HG03060 (cell line): ENCODE measurements around the gene ADORA1.

Experiments used
- ATAC-seq: cut with Tn5 transposase; IDR thresholded peaks from one replicate; pipeline ENCODE4 v1.9.1; 2021; ENCODE audit warnings: low read depth, moderate number of reproducible peaks; ENCODE audit not compliant: unreplicated experiment

The ADORA1 gene

GRCh38 chr1:203138066-203138465 is 10.5 kb downstream of the ADORA1 start:
- ATAC-seq: no peak

GRCh38 chr1:203139976-203140475 is 12.5 kb downstream of the ADORA1 start:
- no peak for ATAC-seq

DNA sequence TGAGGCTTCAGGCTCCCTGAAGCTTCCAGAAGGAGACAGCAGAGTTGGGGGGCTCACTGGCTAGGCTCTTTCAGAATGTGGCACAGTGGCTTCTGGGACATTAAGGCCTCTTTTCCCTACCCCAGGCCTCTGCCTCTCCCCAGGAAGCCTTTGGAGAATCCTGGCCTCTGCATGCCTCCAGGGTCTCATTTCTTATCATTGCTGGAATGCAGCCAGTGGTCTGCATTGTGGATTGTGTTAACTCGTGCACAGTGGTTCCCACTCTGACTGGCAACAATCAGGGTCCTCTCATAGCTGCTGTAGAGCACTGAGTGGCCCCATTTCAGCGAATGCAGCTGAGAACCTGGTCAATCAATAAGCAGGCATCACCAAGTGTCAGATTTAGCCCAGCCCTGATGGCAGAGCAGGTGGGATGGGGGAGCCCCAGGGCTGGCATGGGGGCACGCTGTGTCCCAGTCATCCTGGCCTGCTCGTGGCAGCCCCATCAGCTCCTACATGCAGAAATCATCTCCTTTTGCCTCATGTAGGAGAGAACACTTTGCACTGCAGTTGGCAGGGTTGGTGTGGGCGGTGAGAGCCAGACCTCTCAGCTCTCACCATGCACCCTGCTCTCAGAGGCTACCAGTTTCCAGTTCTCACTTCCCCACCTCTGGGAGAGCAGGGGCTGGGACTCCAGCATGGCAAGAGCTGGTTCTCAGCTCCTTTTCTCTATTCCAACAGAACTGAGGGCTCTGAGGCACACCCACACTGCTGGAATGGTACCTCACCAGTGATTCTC is 13.4 kb downstream of the ADORA1 start:
- ATAC-seq: no peak

DNA sequence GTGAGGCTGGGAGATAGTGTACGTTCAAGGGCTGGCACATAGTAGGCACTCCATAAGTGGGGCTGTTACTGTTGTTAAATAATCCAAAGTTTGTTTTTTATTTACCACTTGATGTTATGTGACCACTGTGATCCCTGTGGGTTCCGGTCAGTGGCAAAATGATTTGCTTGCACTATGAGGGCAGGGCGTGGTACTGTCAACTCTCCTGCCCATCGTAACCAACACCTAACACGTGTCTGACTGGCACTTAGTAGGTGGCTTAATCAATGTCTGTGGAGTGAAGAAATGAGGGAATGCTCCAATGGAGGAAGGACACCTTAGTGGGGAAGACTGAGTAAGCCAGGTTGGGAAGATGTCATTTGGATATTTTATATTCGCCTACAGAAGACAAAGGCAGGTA is 14.6 kb downstream of the ADORA1 start:
- no peak for ATAC-seq

DNA sequence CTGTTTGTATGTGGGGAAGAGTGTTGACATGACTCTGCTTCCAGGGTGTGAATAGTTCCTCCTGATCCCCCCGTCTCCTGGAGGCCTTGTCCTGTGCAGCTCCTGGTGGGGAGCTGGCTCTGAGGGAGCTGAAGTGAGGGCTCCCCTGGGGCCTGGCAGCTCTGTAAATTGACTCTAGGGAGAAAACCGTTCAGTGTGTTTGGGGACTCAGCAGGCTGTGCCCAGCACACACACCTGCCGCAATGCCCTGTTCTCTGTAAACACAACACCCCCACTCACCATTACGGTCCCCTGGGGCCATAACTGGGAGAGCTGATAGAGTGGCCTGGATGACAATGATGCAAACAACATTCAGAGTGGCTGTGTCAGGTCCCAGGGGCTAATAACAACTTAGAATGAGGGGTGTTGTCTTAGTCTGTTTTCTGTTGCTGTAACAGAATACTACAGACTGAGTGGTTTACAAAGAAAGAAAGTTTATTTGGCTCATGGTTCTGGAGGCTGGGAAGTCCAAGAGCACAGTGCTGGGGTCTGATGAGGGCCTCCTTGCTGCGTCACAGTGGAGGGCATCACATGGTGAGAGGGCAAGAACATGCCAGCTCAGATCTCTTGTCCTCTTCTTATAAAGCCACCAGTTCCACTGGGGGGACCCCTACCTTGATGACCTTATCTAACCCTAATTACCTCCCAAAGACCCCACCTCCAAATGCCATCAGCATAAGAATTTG is 15.3 kb downstream of the ADORA1 start:
- ATAC-seq: no peak

DNA sequence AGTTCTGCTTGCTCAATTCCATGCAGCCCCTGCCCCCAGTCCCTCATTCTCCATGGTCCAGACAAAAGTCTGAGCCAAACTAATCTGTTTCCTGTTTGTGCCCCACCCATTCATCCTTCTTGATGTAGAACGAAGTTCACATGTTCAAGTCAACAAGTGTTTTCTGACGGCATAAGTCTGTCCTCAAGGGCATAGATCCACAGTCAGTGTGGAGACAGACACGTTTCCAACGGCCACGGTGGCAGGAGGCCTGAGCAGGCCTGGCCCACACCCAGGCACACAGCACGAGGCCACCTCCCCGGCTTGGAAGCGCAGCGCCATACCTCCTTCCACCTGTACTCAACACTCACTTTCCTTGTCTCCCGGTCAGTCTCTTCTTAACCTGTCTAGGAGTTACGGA is 16.1 kb downstream of the ADORA1 start:
- no peak for ATAC-seq

- no peak for ATAC-seq
These were observed 17.1 kb downstream of the ADORA1 start for GRCh38 chr1:203144661-203145060.

GRCh38 chr1:203145321-203146041 is 18.0 kb downstream of the ADORA1 start:
- ATAC-seq: no peak

DNA sequence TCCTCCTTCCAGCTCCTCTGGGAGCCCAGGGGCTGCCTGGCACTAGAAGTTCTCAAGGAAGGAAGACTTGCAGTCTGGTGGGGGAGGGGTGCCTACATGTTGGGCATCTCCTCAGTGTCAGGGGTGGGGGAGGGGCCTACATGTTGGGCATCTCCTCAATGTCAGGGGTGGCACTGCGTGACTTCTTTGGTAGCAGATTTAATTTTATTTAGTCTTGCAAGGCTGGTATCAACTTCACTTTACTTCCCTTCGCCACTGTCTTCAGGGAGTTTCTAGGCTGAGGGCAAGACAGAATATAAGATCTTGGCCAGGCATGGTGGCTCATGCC is 18.5 kb downstream of the ADORA1 start:
- ATAC-seq: no peak

- ATAC-seq: no peak
These were observed 19.0 kb downstream of the ADORA1 start for GRCh38 chr1:203146537-203146936.

GRCh38 chr1:203147376-203147775 is 19.9 kb downstream of the ADORA1 start:
- ATAC-seq: no peak

- no peak for ATAC-seq
These were observed 20.6 kb downstream of the ADORA1 start for GRCh38 chr1:203148127-203148526.

GRCh38 chr1:203148579-203148978 is 21.1 kb downstream of the ADORA1 start:
- ATAC-seq: no peak

DNA sequence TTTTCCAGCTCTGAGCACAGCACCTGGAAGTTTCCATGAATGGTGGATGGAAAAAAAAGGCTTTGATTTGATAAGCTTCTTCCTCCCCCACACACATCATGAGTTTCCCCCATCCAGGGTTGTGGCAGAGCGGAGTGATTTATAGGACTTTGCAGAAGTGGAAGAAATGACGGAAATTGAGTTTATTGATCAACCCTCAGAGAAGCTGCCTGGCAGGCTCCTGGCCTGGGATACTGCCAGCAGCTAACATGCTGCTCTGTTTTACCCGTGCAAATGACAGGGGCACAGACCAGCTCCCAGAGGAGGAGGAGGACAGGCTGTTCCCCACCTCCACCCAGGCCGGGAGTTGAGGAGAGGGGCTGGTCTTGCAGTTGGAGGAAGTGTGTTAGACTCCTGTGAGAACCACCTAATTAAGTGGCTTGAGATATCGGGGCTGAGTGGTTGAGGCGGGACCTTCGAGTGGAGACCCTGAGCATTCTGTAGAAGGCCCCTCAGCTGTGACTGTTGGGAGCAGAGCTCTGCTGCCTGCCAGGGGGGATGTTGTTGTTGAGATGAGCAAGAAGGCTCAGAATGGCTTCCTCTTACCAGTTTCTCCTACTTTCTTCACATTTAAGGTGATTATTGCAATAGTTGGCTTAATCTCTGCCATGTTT is 21.8 kb downstream of the ADORA1 start:
- ATAC-seq: no peak

DNA sequence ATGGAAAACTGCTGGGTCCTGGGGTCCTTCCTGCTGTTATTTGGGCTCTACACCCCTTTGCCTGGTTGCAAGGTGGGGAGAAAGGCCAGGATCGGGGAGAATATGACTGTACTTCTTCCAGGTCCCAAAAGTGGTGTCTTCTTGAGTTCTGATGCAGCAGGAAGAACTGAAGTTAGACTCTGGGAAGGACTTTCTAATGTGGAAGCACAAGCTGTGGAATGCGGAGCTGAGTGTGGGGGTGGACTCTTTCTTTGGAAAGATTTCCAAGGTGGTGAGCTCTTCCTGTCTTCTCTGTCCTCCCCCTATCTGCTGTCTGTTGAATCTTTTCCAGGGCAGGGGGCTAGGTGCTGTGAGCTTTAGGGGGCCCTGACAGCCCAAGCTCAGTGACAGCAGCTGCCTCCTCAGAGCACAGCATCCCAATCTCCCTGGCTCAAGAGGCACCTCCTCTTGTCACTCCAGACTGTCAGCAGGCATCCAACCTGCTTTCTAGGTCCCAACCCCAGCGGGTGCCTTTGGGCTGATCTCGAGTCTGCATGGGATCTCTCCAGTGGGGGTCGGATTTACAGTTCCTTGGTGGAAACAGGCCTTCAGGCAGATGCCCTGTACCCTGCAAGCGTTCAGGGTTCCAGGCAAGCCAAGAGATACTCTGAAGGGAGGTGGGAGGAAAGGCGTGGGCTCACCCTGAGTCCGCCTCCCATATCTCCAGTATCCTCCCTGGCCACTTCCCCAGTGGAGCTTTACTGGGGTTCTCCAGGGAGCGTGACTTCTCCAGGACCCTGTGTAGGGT is 23.2 kb downstream of the ADORA1 start:
- no peak for ATAC-seq

- no peak for ATAC-seq
These were observed 24.0 kb downstream of the ADORA1 start for GRCh38 chr1:203151362-203152157.

- ATAC-seq: no peak
These were observed 24.9 kb downstream of the ADORA1 start for GRCh38 chr1:203152158-203153034.
